Retinal pigment epithelial cell (primary cell): ENCODE measurements around the gene GGCT.

Experiments
- DNase-seq: peaks from one replicate; pipeline ENCODE4 v3.0.0-alpha.2; 2010; ENCODE audit warnings: low read depth
- H3K4me3 ChIP-seq: 2 replicates; pipeline ENCODE4 v1.5.1; 2011; ENCODE audit warnings: mild to moderate bottlenecking, low read length, control low read depth, moderate library complexity
- CTCF ChIP-seq: conservative IDR thresholded peaks from 2 replicates; pipeline ENCODE4 v1.5.1; 2011; ENCODE audit warnings: low read depth, low read length, control low read depth, inconsistent platforms

Gene GGCT

GRCh38 chr7:30472081-30472783 lies 32.4 kb downstream of the GGCT start:
- no peak overlapping the region for H3K4me3 ChIP-seq
- no peak for DNase-seq
- no peak for TF ChIP-seq CTCF

GRCh38 chr7:30471205-30471604 lies 33.4 kb downstream of the GGCT start:
- no peak for DNase-seq
- TF ChIP-seq CTCF = no peak
- no peak overlapping the region for H3K4me3 ChIP-seq

- no peak overlapping the region for H3K4me3 ChIP-seq
- TF ChIP-seq CTCF = no peak
- DNase-seq = no peak
These were observed 33.9 kb downstream of the GGCT start for GRCh38 chr7:30470771-30471170.

- no peak overlapping the region for H3K4me3 ChIP-seq
- TF ChIP-seq CTCF = no peak
- DNase-seq = no peak
These were observed 34.4 kb downstream of the GGCT start for GRCh38 chr7:30470163-30470770.

- peak; percentile 66 for TF ChIP-seq CTCF
- peak; percentile 99 for DNase-seq
- H3K4me3 ChIP-seq = no peak overlapping the region
These were observed 35.3 kb downstream of the GGCT start for GRCh38 chr7:30469303-30469702.

GRCh38 chr7:30468791-30469190 lies 35.8 kb downstream of the GGCT start:
- no peak overlapping the region for H3K4me3 ChIP-seq
- TF ChIP-seq CTCF = no peak
- no peak for DNase-seq

GRCh38 chr7:30468041-30468440 lies 36.6 kb downstream of the GGCT start:
- no peak for TF ChIP-seq CTCF
- H3K4me3 ChIP-seq = no peak overlapping the region

More at GRCh38 chr7:30468041-30468440, 36.6 kb downstream of the GGCT start:
- no peak for DNase-seq
